Kidney epithelial cell (primary cell): Measurements from ENCODE around the gene IL4I1. TPM values are rescaled to one million over a fixed set of nuclear protein-coding genes. Genes with fewer than 3 reads are reported as not detected.
A peak's percentile ranks its signal among the peaks of the same experiment; 100 is the strongest.
"Not testable (repeated sequence)": the region's sequence is repeated elsewhere in the genome, so short reads cannot be mapped to it uniquely, and the experiment has no call there.

Source experiments
- DNase-seq: peaks from one replicate; pipeline ENCODE4 v3.0.0-alpha.2; 2010; ENCODE audit warnings: low read depth
- H3K27me3 ChIP-seq: 2 replicates; pipeline ENCODE4 v1.6.0; 2011; ENCODE audit warnings: low read length; ENCODE audit not compliant: control insufficient read depth, insufficient read depth
- H3K36me3 ChIP-seq: 2 replicates; pipeline ENCODE4 v1.5.1; 2011; ENCODE audit warnings: low read length; ENCODE audit not compliant: control insufficient read depth, insufficient read depth
- H3K4me3 ChIP-seq: 2 replicates; pipeline ENCODE4 v1.5.1; 2011; ENCODE audit warnings: low read depth, mild to moderate bottlenecking, control low read depth, low read length
- CTCF ChIP-seq: IDR thresholded peaks from 2 replicates; pipeline ENCODE4 v1.5.1; 2011; ENCODE audit warnings: mild to moderate bottlenecking, moderate library complexity, low read length, control low read depth, inconsistent platforms; ENCODE audit not compliant: insufficient read depth, poor library complexity, severe bottlenecking
- total RNA-seq: library from RNA; depleted of rRNA; stranded (reverse); fragments of >200 nt; gene quantifications from 2 replicates; pipeline ENCODE4 v1.2.3, GENCODE V29; 2015

IL4I1 gene
- total RNA-seq, 1 donor from 2014 or later: 8.2 TPM

DNA sequence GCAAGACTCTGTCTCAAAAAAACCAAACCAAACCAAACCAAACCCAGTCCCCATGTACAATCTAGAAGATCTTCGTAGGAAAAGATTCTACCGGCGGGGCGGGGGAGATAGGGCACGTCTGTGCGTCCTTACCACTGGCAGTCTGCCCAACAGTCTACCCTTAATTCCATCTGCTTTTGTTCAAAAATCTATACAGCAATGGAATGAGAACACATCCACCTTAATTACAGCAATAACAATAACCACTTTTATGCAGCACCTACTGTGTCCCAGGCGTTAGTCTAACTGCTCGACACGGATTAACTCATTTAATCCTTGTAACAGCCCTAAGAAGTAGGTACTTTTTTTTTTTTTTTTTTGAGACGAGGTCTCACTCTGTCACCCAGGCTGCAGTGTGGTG, 29.8 kb upstream of the IL4I1 start:
- no peak for TF ChIP-seq CTCF
- H3K4me3 ChIP-seq: no peak overlapping the region
- no peaks in the 10 kb centered on the region for H3K27me3 ChIP-seq
- DNase-seq: no peak
- H3K36me3 ChIP-seq: peaks cover 3% of the 10 kb centered on the region

DNA sequence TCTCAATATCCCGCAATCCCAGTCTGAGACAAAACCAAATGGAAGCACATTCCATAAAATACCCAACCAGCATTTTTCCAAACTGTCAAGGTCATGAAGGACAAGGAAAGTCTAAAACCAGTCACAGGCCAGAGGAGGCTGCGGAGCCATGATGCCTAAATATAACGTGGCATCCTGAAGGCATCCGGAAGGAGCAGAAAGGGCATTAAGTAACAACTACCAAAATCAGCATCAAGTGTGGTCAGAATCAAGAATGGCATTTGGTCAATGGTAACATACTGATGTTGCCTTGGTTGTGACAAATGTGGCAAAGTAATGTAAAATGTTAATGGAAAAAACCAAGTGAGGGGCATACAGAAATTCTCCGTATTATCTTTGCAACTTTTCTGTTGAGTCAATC, 28.8 kb upstream of the IL4I1 start:
- Histone ChIP-seq H3K4me3 (no peak overlapping the region), H3K36me3 (peaks cover 5% of the 10 kb centered on the region), H3K27me3 (no peaks in the 10 kb centered on the region)
- no peak for DNase-seq
- TF ChIP-seq CTCF: no peak

- H3K4me3 ChIP-seq, DNase-seq, H3K36me3 ChIP-seq, H3K27me3 ChIP-seq: not testable (repeated sequence)
These were observed 28.2 kb upstream of the IL4I1 start for GRCh38 chr19:49924881-49925210.

GRCh38 chr19:49924004-49924880, 27.6 kb upstream of the IL4I1 start:
- no peak for TF ChIP-seq CTCF
- Histone ChIP-seq H3K36me3 (peaks cover 5% of the 10 kb centered on the region), H3K4me3 (no peak overlapping the region), H3K27me3 (no peaks in the 10 kb centered on the region)
- DNase-seq: no peak

DNA sequence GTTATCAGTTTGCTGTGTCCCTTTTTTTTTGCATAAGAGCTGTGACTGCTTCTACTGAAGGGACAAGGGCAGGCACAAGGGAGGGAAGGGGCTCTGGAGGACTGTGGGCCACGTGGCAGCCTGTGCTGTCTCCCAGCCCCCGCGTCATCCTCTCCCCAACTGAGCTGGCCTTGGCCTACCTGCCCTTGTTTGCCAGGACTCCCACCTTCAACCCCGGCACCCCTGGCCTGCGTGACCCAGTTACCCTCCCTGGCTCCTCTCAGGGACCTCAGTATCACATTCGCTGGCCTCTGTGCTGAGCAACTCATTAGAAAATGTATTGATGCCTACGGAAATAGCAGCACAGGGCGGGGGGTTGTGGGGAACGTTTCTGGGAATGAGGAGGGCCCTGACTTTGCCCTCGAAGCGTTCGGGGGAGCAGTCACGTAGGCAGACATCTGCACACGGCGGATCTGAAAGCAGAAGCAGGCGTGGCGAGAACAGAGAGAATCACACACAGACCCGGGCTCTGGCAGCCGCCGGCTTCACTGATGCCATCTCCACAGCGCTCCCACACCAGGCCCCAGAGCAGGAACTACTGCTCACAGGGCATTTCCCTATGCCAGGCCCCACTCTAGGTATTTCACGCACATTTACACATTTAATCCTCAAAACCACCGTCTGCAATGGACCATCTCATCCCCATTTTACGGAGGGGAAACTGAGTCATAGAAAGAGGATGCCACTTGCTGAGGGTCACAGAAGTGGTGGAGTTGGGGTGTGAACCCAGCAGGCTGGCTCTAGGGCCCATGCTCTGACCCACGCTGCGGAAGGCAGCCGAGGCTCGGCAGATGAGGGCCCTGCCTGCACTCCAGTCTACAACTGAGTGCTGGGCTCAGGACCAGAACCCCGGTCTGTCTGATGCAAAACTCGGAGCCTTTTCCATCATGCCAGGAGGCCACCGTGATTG, 26.6 kb upstream of the IL4I1 start:
- Histone ChIP-seq H3K27me3 (no peaks in the 10 kb centered on the region), H3K36me3 (peaks cover 5% of the 10 kb centered on the region), H3K4me3 (no peak overlapping the region)
- no peak for TF ChIP-seq CTCF
- no peak for DNase-seq

DNA sequence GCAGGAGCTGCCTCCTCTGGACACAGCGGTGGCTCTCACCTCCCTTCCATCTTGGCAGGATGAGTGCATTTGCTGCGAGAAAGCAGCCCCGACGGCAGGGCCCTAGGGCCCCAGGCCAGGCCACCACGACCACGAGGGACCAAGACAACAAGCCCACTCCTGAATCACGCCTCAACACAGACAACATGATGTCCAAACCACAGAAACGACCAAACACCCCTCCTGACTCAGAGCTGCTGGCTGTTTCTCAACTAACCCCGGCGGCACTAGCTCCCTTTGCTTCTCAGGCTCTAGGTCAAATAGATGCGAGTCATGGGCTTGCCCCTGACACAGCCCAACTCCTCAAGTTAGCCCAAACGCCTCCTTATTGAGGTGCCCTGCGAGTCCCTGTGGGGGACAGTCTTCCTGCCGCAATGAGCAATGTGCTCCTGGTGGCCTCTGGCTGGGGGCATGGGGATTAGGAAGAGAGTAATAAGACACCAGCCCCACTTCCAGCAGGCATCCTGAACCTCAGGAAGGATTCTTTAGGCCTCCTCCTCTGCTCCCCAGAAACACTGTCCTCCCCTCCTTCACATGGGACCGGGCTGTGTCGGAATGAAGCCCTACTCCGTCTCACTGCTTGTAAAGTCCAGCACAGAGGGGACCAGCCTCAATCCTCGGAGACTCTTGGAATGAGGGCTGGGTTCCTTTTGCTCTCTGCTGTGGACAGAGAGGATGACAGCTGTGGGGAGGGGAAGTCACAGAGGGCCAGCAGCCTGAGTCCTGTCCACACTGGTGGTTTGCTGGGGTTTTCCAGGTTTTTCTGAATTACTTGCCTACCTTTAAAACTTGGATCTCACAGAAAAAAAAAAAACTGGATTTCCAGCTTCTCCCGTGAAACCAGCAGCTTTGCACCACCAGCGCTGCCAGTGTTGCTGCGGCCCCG, 25.4 kb upstream of the IL4I1 start:
- DNase-seq: peak; percentile 34
- no peak overlapping the region for H3K4me3 ChIP-seq
- H3K36me3 ChIP-seq: peaks cover 3% of the 10 kb centered on the region
- TF ChIP-seq CTCF: no peak
- H3K27me3 ChIP-seq: no peaks in the 10 kb centered on the region
